CD14-positive monocyte (primary cell): ENCODE data around the gene CUBN. TPM values are rescaled to one million over a fixed set of nuclear protein-coding genes. Genes with fewer than 3 reads are reported as not detected.

Experiments used
- DNase-seq, 3 donors: peaks; one replicate each; pipeline ENCODE4 v3.0.0-alpha.2; 2011 to 2022
- H2AFZ ChIP-seq: 2 replicates; pipeline ENCODE4 v1.6.0; 2012; ENCODE audit warnings: mild to moderate bottlenecking, low read depth, low read length, inconsistent platforms; ENCODE audit not compliant: insufficient read depth, poor library complexity, severe bottlenecking
- H3K27ac ChIP-seq, 2 donors: 1 replicate in 1 of 2; 2 replicates in 1 of 2; pipeline ENCODE4 v1.5.1; 2012 to 2013; ENCODE audit warnings: low read length in 2 of 2, control low read depth in 1 of 2, inconsistent platforms in 1 of 2, low read depth in 1 of 2, mild to moderate bottlenecking in 1 of 2
- H3K27me3 ChIP-seq, 2 donors: one replicate each; pipeline versions ENCODE4 v1.6.0 to v1.6.1; 2011 to 2013; ENCODE audit warnings: low read length in 2 of 2; ENCODE audit not compliant: control insufficient read depth in 2 of 2, insufficient read depth in 2 of 2
- H3K36me3 ChIP-seq, 2 donors: replicated peaks in 1 of 2; 1 replicate in 1 of 2; 2 replicates in 1 of 2; pipeline versions ENCODE4 v1.5.1 to v1.6.1; 2012 to 2013; ENCODE audit warnings: low read length in 2 of 2, control low read depth in 1 of 2, inconsistent platforms in 1 of 2, mild to moderate bottlenecking in 1 of 2; ENCODE audit not compliant: insufficient read depth in 2 of 2, control insufficient read depth in 1 of 2
- H3K4me1 ChIP-seq, 2 donors: 1 replicate in 1 of 2; 2 replicates in 1 of 2; pipeline versions ENCODE4 v1.5.1 to v1.6.1; 2012 to 2013; ENCODE audit warnings: low read length in 2 of 2, control low read depth in 1 of 2, inconsistent platforms in 1 of 2, mild to moderate bottlenecking in 1 of 2, moderate library complexity in 1 of 2; ENCODE audit not compliant: insufficient read depth in 2 of 2, control insufficient read depth in 1 of 2
- H3K4me2 ChIP-seq: replicated peaks from 2 replicates; pipeline ENCODE3; 2012; ENCODE audit warnings: low read length, moderate library complexity, mild to moderate bottlenecking; ENCODE audit not compliant: poor library complexity, severe bottlenecking; ENCODE audit errors: extremely low read depth
- H3K4me3 ChIP-seq, 3 experiments: fragments of 200-600 bp in 1 of 3; sonication (generic) in 1 of 3; replicated peaks in 1 of 3; 1 replicate in 2 of 3; 2 replicates in 1 of 3; pipeline ENCODE4 v1.5.1; 2011 to 2013; ENCODE audit warnings: low read length in 3 of 3, mild to moderate bottlenecking in 3 of 3, control low read depth in 2 of 3, low read depth in 2 of 3, inconsistent platforms in 1 of 3, moderate library complexity in 1 of 3
- H3K79me2 ChIP-seq: 2 replicates; pipeline ENCODE4 v1.6.0; 2012; ENCODE audit warnings: mild to moderate bottlenecking, control low read depth, inconsistent platforms, low read length, moderate library complexity; ENCODE audit not compliant: insufficient read depth
- H3K9ac ChIP-seq: 2 replicates; pipeline ENCODE4 v1.6.0; 2017; ENCODE audit warnings: low read length, mild to moderate bottlenecking; ENCODE audit not compliant: insufficient read depth, poor library complexity, severe bottlenecking
- H3K9me3 ChIP-seq, 2 donors: replicated peaks in 1 of 2; 1 replicate in 1 of 2; 2 replicates in 1 of 2; pipeline versions ENCODE4 v1.5.1 to v1.6.1; 2012 to 2013; ENCODE audit warnings: low read length in 2 of 2, control low read depth in 1 of 2; ENCODE audit not compliant: control insufficient read depth in 1 of 2, insufficient read depth in 1 of 2
- H4K20me1 ChIP-seq: 2 replicates; pipeline ENCODE4 v1.6.0; 2012; ENCODE audit warnings: mild to moderate bottlenecking, low read length, control low read depth, moderate library complexity; ENCODE audit not compliant: insufficient read depth
- H3K27ac Mint-ChIP-seq, 7 donors: one replicate each; pipeline ENCODE4 v1.8.0; 2020; ENCODE audit warnings: mild to moderate bottlenecking in 7 of 7, mixed read lengths in 7 of 7, moderate library complexity in 6 of 7, inconsistent platforms in 2 of 7
- H3K27me3 Mint-ChIP-seq, 3 donors: one replicate each; pipeline ENCODE4 v1.8.0; 2021 to 2022; ENCODE audit warnings: low read depth in 3 of 3, mild to moderate bottlenecking in 3 of 3, mixed read lengths in 3 of 3, moderate library complexity in 3 of 3, inconsistent platforms in 1 of 3
- H3K36me3 Mint-ChIP-seq, 2 donors: one replicate each; pipeline ENCODE4 v1.8.0; 2020; ENCODE audit warnings: mixed read lengths in 2 of 2, inconsistent platforms in 1 of 2, mild to moderate bottlenecking in 1 of 2
- H3K4me1 Mint-ChIP-seq: one replicate; pipeline ENCODE4 v1.8.0; 2020; ENCODE audit warnings: mild to moderate bottlenecking, mixed read lengths
- H3K4me3 Mint-ChIP-seq, 2 donors: one replicate each; pipeline ENCODE4 v1.8.0; 2020; ENCODE audit warnings: mild to moderate bottlenecking in 2 of 2, mixed read lengths in 2 of 2, moderate library complexity in 1 of 2
- H3K9me3 Mint-ChIP-seq, 7 donors: one replicate each; pipeline ENCODE4 v1.8.0; 2020 to 2022; ENCODE audit warnings: mixed read lengths in 7 of 7, mild to moderate bottlenecking in 6 of 7, moderate library complexity in 6 of 7, inconsistent platforms in 2 of 7
- WGBS: methylation state at CpG from one replicate; pipeline ENCODE4 v1.1.5; 2013; ENCODE audit warnings: missing lambda C conversion rate; ENCODE audit not compliant: insufficient coverage; 5-methylcytosine and 5-hydroxymethylcytosine counted together
- intact Hi-C, 2 donors: fragments of 100-400 bp; cut with micrococcal nuclease; formaldehyde crosslinking; loops; one replicate each; pipeline versions ENCODE4 v1.15.0 to v1.15.1; 2023
- polyA plus RNA-seq, 3 donors: library from polyadenylated mRNA; depleted of rRNA in 1 of 3; unstranded in 2 of 3; stranded (reverse) in 1 of 3; fragments of 300-500 nt in 2 of 3; fragments of >200 nt in 1 of 3; fragmentation: Illumina TruSeq in 2 of 3; gene quantifications; 1 replicate in 2 of 3; 2 replicates in 1 of 3; pipeline ENCODE4 v1.2.3, GENCODE V29; 2012 to 2021
- TF ChIP-seq, protein P1 (sequence below): fragments of 200-600 bp; IDR thresholded peaks from one replicate; pipeline ENCODE4 v1.8.0; 2022; ENCODE audit warnings: antibody characterized with exemption, mild to moderate bottlenecking

The CUBN gene
- polyA plus RNA-seq, 3 donors = 0.95 TPM; not detected in 2

- Histone ChIP-seq H3K27ac (no peak overlapping the region), H3K27me3 (no peaks in the 10 kb centered on the region), H3K9ac (no peak overlapping the region), H3K4me1 (no peaks in the 10 kb centered on the region), H2AFZ (no peak overlapping the region), H3K79me2 (no peaks in the 10 kb centered on the region), H3K36me3 (no peaks in the 10 kb centered on the region), H4K20me1 (no peaks in the 10 kb centered on the region), H3K4me3 (no peak overlapping the region), H3K4me2 (no peak overlapping the region), H3K9me3 (no peaks in the 10 kb centered on the region)
- H3K9me3 Mint-ChIP-seq = no peaks in the 10 kb centered on the region
- intact Hi-C loops = no loop called here
- H3K36me3 Mint-ChIP-seq = no peaks in the 10 kb centered on the region
- WGBS = 90% methylated on average over 3 of the region's 6 CpGs
- H3K4me3 Mint-ChIP-seq = no peak overlapping the region
- no peaks in the 10 kb centered on the region for H3K27me3 Mint-ChIP-seq
- H3K4me1 Mint-ChIP-seq = peaks cover 8% of the 10 kb centered on the region
- no peak for DNase-seq
- peak overlapping the region in 1 of 7 donors; percentile 45 for H3K27ac Mint-ChIP-seq
- TF ChIP-seq, protein P1, sequence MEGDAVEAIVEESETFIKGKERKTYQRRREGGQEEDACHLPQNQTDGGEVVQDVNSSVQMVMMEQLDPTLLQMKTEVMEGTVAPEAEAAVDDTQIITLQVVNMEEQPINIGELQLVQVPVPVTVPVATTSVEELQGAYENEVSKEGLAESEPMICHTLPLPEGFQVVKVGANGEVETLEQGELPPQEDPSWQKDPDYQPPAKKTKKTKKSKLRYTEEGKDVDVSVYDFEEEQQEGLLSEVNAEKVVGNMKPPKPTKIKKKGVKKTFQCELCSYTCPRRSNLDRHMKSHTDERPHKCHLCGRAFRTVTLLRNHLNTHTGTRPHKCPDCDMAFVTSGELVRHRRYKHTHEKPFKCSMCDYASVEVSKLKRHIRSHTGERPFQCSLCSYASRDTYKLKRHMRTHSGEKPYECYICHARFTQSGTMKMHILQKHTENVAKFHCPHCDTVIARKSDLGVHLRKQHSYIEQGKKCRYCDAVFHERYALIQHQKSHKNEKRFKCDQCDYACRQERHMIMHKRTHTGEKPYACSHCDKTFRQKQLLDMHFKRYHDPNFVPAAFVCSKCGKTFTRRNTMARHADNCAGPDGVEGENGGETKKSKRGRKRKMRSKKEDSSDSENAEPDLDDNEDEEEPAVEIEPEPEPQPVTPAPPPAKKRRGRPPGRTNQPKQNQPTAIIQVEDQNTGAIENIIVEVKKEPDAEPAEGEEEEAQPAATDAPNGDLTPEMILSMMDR = no peak
Measured at GRCh38 chr10:17062955-17063484, 66.6 kb downstream of the CUBN start.

- H3K4me2 ChIP-seq = no peak overlapping the region
Measured at GRCh38 chr10:17062493-17062892, 67.1 kb downstream of the CUBN start.

More at GRCh38 chr10:17062493-17062892, 67.1 kb downstream of the CUBN start:
- no peaks in the 10 kb centered on the region for H3K9me3 ChIP-seq
- no peaks in the 10 kb centered on the region for H3K4me1 ChIP-seq
- no peak overlapping the region for H3K4me3 ChIP-seq
- H3K36me3 ChIP-seq = no peaks in the 10 kb centered on the region
- no peaks in the 10 kb centered on the region for H3K27me3 ChIP-seq
- TF ChIP-seq, protein P1 = no peak
- no peak for DNase-seq
- H2AFZ ChIP-seq = no peak overlapping the region
- Mint-ChIP-seq H3K27ac (no peak overlapping the region), H3K4me1 (peaks cover 3% of the 10 kb centered on the region), H3K27me3 (no peaks in the 10 kb centered on the region), H3K36me3 (no peaks in the 10 kb centered on the region), H3K4me3 (no peak overlapping the region), H3K9me3 (no peaks in the 10 kb centered on the region)
- no peaks in the 10 kb centered on the region for H3K79me2 ChIP-seq
- H3K9ac ChIP-seq = no peak overlapping the region
- no CpG with 5 or more reads among the region's 2 CpGs for WGBS
- H4K20me1 ChIP-seq = no peaks in the 10 kb centered on the region
- no peak overlapping the region for H3K27ac ChIP-seq
- intact Hi-C loops = no loop called here
